HG02852 (cell line): ENCODE measurements around the gene ZCCHC24.

Experiments used
- ATAC-seq: cut with Tn5 transposase; IDR thresholded peaks from one replicate; pipeline ENCODE4 v1.9.1; 2021; ENCODE audit warnings: mild to moderate bottlenecking, moderate library complexity; ENCODE audit not compliant: unreplicated experiment

The ZCCHC24 gene

DNA sequence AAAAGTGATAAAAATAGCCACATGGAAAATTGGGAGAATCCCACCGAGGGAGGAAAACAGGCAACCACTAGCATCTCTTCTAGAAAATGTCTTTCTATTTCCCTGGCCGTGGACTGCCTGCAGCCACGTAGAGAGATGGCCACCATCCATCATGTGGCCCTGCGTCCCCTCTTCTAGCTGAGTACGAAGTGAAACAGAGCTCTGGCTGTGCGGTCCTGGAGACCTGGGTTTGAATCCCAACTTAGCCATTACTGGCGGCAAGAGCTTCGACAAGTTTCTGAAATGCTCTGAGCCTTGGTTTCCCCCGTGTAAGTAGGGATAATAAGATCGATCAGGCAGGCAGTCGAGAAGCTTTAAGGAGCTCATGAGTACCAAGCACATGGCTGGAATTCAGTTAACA is 32.9 kb downstream of the ZCCHC24 start:
- no peak for ATAC-seq

DNA sequence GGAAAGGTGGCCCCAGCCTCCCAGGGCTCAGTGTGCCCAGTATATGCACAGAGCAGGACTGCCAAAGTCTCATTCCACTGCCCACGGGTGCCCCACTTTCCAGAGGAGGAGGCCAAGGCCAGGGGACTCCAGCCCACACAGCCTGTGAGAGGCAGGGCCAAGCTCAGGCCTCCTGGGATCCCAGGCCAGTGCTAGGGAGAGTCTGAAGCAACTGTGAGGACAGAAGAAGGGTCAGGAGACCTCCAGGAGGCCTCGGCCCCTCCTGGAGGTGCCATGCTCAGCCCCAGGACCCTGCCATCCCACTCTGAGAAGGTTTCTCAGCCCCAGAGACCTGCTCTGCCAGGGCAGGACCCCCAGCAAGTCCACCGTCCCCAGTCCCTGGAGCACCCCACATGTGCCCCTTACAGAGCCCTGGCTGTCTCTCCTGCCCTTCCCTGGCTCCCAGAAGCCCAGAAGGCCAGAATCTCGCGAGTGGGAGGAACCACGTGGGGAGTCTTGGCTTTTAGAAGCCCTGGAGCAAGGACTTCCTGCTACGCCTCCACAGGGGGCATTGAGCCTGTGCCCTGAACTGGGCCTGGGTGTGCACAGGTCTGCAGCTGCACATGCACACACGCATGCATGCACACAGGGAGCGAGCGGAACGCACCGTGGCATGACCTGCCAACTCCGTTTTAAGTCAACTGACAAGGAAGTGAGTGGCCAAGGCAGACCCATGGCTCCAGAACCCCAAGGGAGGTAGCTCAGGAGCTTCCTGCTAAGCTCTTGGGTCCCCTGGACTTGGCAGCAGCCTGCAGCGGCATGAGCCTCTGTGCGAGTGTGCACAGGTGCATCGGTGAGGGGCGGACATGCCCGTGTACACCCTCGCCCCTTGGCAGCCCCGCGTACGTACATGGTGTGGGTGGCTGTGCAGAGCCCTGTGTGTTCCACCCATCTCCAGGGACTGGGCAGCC is 33.6 kb downstream of the ZCCHC24 start:
- ATAC-seq: no peak

DNA sequence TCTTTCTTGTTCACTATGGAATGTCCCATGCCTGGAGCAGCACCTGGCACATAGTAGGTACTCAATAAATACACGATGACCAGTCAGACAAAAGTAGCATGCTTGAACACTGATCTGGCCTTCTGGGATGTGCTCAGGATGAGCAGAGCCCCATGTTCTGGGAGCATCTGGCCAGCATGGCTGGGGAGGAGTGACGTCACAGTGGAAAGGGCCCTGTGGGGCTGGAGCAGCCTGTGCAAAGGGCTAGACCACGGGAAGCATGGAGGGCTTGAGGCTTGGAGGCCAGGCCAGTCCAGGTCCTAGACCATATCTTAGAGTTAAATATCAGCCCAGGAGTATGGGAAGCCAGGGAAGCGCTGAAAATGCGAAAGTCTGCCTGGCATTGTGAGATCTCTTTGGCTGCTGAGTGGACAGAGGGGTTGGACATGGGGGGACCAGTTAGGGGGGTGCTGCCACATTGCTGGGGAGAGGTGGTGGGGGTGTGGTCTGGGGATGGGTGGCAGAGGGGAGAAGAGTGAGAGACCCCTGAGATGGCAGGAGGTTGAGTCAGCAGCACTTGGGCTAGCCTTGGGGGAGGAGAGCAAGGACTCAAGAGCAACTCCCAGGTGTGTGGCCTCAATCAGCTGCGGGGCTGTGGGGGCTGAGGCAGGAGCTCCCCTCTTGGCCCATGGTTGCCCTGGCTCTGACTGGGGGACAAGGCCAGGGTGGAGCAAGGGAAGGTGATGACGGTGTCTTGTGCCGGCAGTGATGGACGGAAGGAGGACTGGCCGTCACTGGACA is 34.9 kb downstream of the ZCCHC24 start:
- ATAC-seq: no peak

GRCh38 chr10:79409726-79410085 is 35.7 kb downstream of the ZCCHC24 start:
- no peak for ATAC-seq

GRCh38 chr10:79409038-79409725 is 36.2 kb downstream of the ZCCHC24 start:
- ATAC-seq: no peak

- no peak for ATAC-seq
These were observed 37.3 kb downstream of the ZCCHC24 start for GRCh38 chr10:79407811-79408795.

- ATAC-seq: no peak
These were observed 38.0 kb downstream of the ZCCHC24 start for GRCh38 chr10:79407423-79407796.

GRCh38 chr10:79406683-79407422 is 38.6 kb downstream of the ZCCHC24 start:
- ATAC-seq: no peak

DNA sequence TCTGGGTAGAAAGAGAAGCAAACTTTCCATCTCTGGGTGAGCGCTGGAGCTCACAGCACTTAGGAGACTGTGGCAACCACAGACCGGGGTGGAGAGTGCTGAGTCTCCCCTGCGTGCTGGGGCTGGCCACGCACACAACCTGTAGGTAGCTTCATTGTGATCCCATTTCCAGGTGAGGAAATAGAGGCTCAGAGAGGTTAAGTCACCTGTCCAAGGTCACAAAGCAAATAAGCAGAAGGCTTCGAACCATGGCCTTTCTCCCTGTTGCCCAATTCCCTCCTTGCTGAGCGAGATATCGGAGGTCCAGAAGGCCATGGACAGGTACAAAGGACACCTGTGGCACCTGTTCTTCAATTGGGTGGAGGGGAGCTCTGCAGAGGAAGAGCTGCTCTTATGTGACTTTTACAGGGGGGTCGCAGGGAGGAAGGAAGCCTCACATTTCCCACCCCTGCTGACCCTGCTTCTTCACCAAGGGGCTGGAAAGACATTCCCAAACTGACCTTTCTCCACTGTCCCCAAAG is 39.4 kb downstream of the ZCCHC24 start:
- no peak for ATAC-seq

GRCh38 chr10:79405221-79405994 is 40.0 kb downstream of the ZCCHC24 start:
- ATAC-seq: no peak

- ATAC-seq: no peak
These were observed 40.7 kb downstream of the ZCCHC24 start for GRCh38 chr10:79404690-79405131.

- ATAC-seq: no peak
These were observed 41.2 kb downstream of the ZCCHC24 start for GRCh38 chr10:79404231-79404609.

DNA sequence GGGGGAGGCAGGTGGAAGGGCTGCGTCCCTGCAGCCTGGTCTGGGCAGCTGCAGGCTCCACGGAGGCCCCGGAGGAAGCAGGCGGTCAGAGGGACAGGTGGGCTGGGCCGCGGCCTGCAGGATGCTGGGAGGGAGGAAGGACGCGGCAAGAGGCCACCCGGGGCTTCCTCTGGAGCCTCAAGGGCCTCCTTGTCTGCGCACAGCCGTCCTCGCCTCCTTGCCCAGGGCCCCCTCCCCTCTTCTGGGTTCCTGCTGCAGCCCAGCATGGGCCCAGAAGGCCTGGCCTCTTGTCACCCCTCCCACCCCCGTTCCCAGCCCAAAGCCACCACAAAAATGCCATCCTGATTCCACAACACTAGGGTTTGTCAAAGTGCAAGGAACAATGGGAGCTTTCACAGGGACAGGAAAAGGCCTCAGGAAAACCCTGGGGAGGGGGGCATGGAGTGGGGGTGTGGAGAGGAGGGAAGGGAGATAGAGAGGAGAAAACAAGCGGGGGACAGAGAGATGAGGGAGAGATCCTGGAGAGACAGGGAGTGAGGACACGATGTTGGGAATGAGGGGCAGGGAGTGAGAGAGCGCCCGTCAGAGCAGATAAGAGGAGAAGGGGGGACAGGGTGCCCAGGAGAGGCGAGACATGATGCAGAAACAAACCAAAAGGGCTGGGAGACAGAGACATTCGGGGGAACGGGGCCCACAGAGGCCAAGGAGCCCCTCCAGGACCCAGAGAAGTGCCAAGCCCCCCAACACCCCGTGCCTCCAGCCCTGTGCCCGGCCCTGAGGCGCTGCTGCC is 41.8 kb downstream of the ZCCHC24 start:
- no peak for ATAC-seq

DNA sequence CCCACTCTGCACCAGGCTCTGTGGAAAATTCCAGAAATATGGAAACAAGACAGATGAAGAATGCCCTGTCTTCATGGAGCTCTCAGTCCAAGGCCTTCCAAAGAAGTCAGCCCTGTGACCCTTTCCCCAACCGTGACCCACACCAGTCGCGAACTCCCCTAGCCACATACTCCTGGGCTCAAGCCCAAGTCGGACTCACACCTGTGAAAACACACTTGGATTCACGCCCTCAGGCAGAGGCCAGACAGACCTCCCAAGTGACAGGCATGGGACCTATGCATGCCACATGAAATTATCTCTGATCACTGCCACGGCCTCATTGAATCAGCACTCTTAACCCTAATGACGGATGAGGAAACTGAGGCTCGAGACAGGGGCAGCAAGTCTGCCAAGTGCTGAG is 42.5 kb downstream of the ZCCHC24 start:
- ATAC-seq: no peak

- no peak for ATAC-seq
These were observed 42.8 kb downstream of the ZCCHC24 start for GRCh38 chr10:79402625-79402946.

- no peak for ATAC-seq
These were observed 44.2 kb downstream of the ZCCHC24 start for GRCh38 chr10:79401015-79401921.
